Kidney (tissue), 14 donors: ENCODE measurements around the gene SCN2B. TPM values are rescaled to one million over a fixed set of nuclear protein-coding genes. Genes with fewer than 3 reads are reported as not detected.

Experiments
- DNase-seq, 5 donors: peaks; one replicate each; pipeline ENCODE4 v3.0.0-alpha.2; 2013 to 2020
- FAIRE-seq: peaks from 2 replicates; lab custom pipeline; 2012; peaks lifted over from hg19 to GRCh38; lab: Jason Lieb, UNC
- H3K27ac ChIP-seq, 2 donors: one replicate each; pipeline ENCODE4 v1.7.0; 2013; ENCODE audit warnings: low read depth in 2 of 2, low read length in 2 of 2, inconsistent platforms in 1 of 2
- H3K27me3 ChIP-seq: one replicate; pipeline ENCODE4 v1.7.1; 2013; ENCODE audit warnings: low read length, inconsistent platforms; ENCODE audit not compliant: control insufficient read depth, insufficient read depth
- H3K36me3 ChIP-seq, 3 donors: one replicate each; pipeline versions ENCODE4 v1.7.0 to v1.7.1; 2013; ENCODE audit warnings: low read length in 3 of 3, control low read depth in 1 of 3, inconsistent platforms in 1 of 3; ENCODE audit not compliant: insufficient read depth in 3 of 3, control insufficient read depth in 2 of 3
- H3K4me1 ChIP-seq, 3 donors: one replicate each; pipeline versions ENCODE4 v1.7.0 to v1.7.1; 2013; ENCODE audit warnings: low read length in 3 of 3, inconsistent platforms in 1 of 3, low read depth in 1 of 3; ENCODE audit not compliant: control insufficient read depth in 2 of 3, insufficient read depth in 2 of 3
- H3K4me3 ChIP-seq, 3 donors: one replicate each; pipeline versions ENCODE4 v1.7.0 to v1.8.1; 2013; ENCODE audit warnings: low read length in 3 of 3, control low read depth in 1 of 3, inconsistent platforms in 1 of 3
- H3K9ac ChIP-seq, 3 donors: one replicate each; pipeline versions ENCODE4 v1.7.0 to v1.7.1; 2013; ENCODE audit warnings: low read length in 3 of 3, control low read depth in 1 of 3, inconsistent platforms in 1 of 3
- H3K9me3 ChIP-seq, 3 donors: one replicate each; pipeline versions ENCODE4 v1.7.0 to v1.7.1; 2013; ENCODE audit warnings: low read length in 3 of 3, control low read depth in 1 of 3, inconsistent platforms in 1 of 3; ENCODE audit not compliant: control insufficient read depth in 2 of 3, insufficient read depth in 1 of 3
- intact Hi-C: fragments of 100-400 bp; cut with DNase I; formaldehyde crosslinking; loops from one replicate; pipeline ENCODE4 v1.11.1; 2022
- polyA plus RNA-seq: library from polyadenylated mRNA; stranded (reverse); fragments of 350-450 nt; fragmentation: Illumina TruSeq; extraction: RNeasy Lipid Tissue Mini Kit (QIAGEN cat#74804); gene quantifications from one replicate; pipeline ENCODE4 v1.2.3, GENCODE V29; 2014; ENCODE audit warnings: low read depth, low replicate concordance; ENCODE audit not compliant: insufficient read depth
- total RNA-seq: library from RNA; stranded (reverse); fragmentation: NEBNext Ultra II Directional; extraction: Animal tissue kit (Norgen Biotek cat#: 25700); gene quantifications from one replicate; pipeline ENCODE4 v1.2.1, GENCODE V29; 2021
- TF ChIP-seq, protein P1 (sequence below): IDR thresholded peaks from 3 replicates; pipeline ENCODE4 v1.5.1; 2012; ENCODE audit warnings: mild to moderate bottlenecking, moderate library complexity, borderline replicate concordance; ENCODE audit not compliant: insufficient read depth; ENCODE audit errors: extremely low read depth
- donor health status: control.
- donor health status: control.
- donor health status: control.
- donor health status: control.
- donor health status: control.
- donor health status: DM: yes; HTN: yes; CAD: no.
- donor health status: Normal renal cell carcinoma (clear cell type).

The SCN2B gene
- total and polyA plus RNA-seq, 2 donors from 2014 or later = 0.25 to 0.54 TPM

DNA sequence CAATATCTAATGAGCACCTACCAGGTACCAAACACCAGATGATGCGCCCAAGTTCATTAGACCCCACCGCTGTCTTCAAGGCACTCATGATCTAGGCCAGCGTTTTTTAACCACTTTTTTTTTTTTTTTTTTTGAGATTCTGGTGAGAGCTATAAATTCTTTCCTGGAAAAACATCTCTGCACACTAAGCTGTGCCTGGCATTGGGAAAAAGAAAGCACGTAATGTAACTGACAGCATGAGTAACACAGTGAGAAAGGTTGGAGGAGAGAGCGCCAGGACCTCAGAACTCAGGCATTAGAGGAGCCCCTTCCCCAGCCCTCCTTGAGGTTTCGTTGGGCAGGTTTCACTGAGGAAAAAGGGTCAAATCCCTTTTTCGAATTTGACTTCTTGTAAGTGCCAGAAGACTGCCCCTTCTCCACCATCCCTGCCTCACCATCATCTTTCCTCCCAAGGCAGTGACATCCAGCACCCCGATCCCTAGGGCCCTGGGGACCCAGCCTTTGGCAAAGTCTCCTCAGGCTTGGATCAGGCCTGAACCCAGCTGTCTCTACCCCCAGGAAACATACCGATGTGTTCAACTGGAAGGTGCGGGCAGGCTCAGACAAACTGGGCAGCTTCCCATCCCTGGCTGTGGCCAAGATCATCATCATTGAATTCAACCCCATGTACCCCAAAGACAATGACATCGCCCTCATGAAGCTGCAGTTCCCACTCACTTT lies 63.6 kb downstream of the SCN2B start:
- H3K27me3 ChIP-seq = no peaks in the 10 kb centered on the region
- no peak overlapping the region for H3K4me3 ChIP-seq
- FAIRE-seq (no peak), DNase-seq (no peak)
- TF ChIP-seq, protein P1, sequence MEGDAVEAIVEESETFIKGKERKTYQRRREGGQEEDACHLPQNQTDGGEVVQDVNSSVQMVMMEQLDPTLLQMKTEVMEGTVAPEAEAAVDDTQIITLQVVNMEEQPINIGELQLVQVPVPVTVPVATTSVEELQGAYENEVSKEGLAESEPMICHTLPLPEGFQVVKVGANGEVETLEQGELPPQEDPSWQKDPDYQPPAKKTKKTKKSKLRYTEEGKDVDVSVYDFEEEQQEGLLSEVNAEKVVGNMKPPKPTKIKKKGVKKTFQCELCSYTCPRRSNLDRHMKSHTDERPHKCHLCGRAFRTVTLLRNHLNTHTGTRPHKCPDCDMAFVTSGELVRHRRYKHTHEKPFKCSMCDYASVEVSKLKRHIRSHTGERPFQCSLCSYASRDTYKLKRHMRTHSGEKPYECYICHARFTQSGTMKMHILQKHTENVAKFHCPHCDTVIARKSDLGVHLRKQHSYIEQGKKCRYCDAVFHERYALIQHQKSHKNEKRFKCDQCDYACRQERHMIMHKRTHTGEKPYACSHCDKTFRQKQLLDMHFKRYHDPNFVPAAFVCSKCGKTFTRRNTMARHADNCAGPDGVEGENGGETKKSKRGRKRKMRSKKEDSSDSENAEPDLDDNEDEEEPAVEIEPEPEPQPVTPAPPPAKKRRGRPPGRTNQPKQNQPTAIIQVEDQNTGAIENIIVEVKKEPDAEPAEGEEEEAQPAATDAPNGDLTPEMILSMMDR = no peak
- no peak overlapping the region for H3K9ac ChIP-seq
- intact Hi-C loops = no loop called here
- no peaks in the 10 kb centered on the region for H3K36me3 ChIP-seq
- H3K27ac ChIP-seq = no peak overlapping the region
- peaks cover 0 to 4% (median 0%) of the 10 kb centered on the region in 3 donors for H3K4me1 ChIP-seq
- no peaks in the 10 kb centered on the region for H3K9me3 ChIP-seq

Other genes starting within 250 kb of the SCN2B start
- gene TMPRSS13, start 247.2 kb downstream of the SCN2B start, total RNA-seq = 1.9 TPM
- 1.2 TPM for gene TMPRSS13, start 247.2 kb downstream of the SCN2B start, polyA plus RNA-seq
- gene IL10RA, start 190.2 kb downstream of the SCN2B start, total RNA-seq = 37.2 TPM
- 1.8 TPM for gene IL10RA, start 190.2 kb downstream of the SCN2B start, polyA plus RNA-seq
- 234 TPM for gene TMPRSS4, start 99.6 kb downstream of the SCN2B start, total RNA-seq
- gene TMPRSS4, start 99.6 kb downstream of the SCN2B start, polyA plus RNA-seq = 27.8 TPM
- gene SMIM35, start 89.7 kb downstream of the SCN2B start, total RNA-seq = not detected
- gene SMIM35, start 89.7 kb downstream of the SCN2B start, polyA plus RNA-seq = 0.80 TPM
- 3.5 TPM for gene SCN4B, start 23.8 kb downstream of the SCN2B start, total RNA-seq
- gene SCN4B, start 23.8 kb downstream of the SCN2B start, polyA plus RNA-seq = 1.4 TPM
- 17.1 TPM for gene JAML, start 48.4 kb upstream of the SCN2B start, total RNA-seq
- gene JAML, start 48.4 kb upstream of the SCN2B start, polyA plus RNA-seq = 2.5 TPM
- 10.0 TPM for gene MPZL3, start 75.7 kb upstream of the SCN2B start, total RNA-seq
- 1.7 TPM for gene MPZL3, start 75.7 kb upstream of the SCN2B start, polyA plus RNA-seq
- 111 TPM for gene MPZL2, start 87.7 kb upstream of the SCN2B start, total RNA-seq
- 16.8 TPM for gene MPZL2, start 87.7 kb upstream of the SCN2B start, polyA plus RNA-seq
- 14.3 TPM for gene CD3E, start 128.1 kb upstream of the SCN2B start, total RNA-seq
- 2.2 TPM for gene CD3E, start 128.1 kb upstream of the SCN2B start, polyA plus RNA-seq
- 8.7 TPM for gene CD3D, start 166.1 kb upstream of the SCN2B start, total RNA-seq
- gene CD3D, start 166.1 kb upstream of the SCN2B start, polyA plus RNA-seq = 1.4 TPM
- gene CD3G, start 167.7 kb upstream of the SCN2B start, total RNA-seq = 4.8 TPM
- gene CD3G, start 167.7 kb upstream of the SCN2B start, polyA plus RNA-seq = 0.45 TPM
- 39.2 TPM for gene UBE4A, start 183.0 kb upstream of the SCN2B start, total RNA-seq
- 11.2 TPM for gene UBE4A, start 183.0 kb upstream of the SCN2B start, polyA plus RNA-seq
- 173 TPM for gene ATP5MG, start 225.0 kb upstream of the SCN2B start, total RNA-seq
- 811 TPM for gene ATP5MG, start 225.0 kb upstream of the SCN2B start, polyA plus RNA-seq